ENCODE measurements around the gene RALGDS.

Gene RALGDS

GRCh38 chr9:133104718-133105460, 16.2 kb downstream of the RALGDS start:
- no peak for TF ChIP-seq Cebpa-rat (IDR thresholded peaks at IDR 0.05)
- Histone ChIP-seq H3K27ac (peak overlapping the region in 1 of 11 experiments; percentile 32; a peak in 2 of 22 replicates), H3K9ac (no peak overlapping the region), H3K36me3 (peaks cover 92 to 98% (median 96%) of the 10 kb centered on the region in 11 experiments), H3K9me3 (replicated peaks in 1 of 11) (no peaks in the 10 kb centered on the region; a peak in 1 of 22 replicates), H3K4me1 (peaks cover 0 to 4% (median 0%) of the 10 kb centered on the region in 10 experiments; a peak in 1 of 20 replicates), H3K4me2 (no peak overlapping the region), H3K27me3 (no peaks in the 10 kb centered on the region), H4K20me1 (peaks cover 23 to 94% (median 49%) of the 10 kb centered on the region in 11 experiments; a peak in 18 of 22 replicates), H3K4me3 (no peak overlapping the region)

GRCh38 chr9:133103987-133104505, 17.0 kb downstream of the RALGDS start:
- H3K4me3 ChIP-seq = no peak overlapping the region
- peaks cover 17 to 87% (median 45%) of the 10 kb centered on the region in 11 experiments; a peak in 18 of 22 replicates for H4K20me1 ChIP-seq
- H3K27me3 ChIP-seq = no peaks in the 10 kb centered on the region
- peaks cover 92 to 98% (median 96%) of the 10 kb centered on the region in 11 experiments for H3K36me3 ChIP-seq
- peaks cover 0 to 3% (median 2%) of the 10 kb centered on the region in 11 experiments; a peak in 12 of 22 replicates for H3K9me3 ChIP-seq (replicated peaks in 1 of 11)
- no peak overlapping the region for H3K4me2 ChIP-seq
- TF ChIP-seq Cebpa-rat (IDR thresholded peaks at IDR 0.05) = no peak
- peaks cover 0 to 4% (median 0%) of the 10 kb centered on the region in 10 experiments; a peak in 1 of 20 replicates for H3K4me1 ChIP-seq
- H3K27ac ChIP-seq = no peak overlapping the region
- 0 out of 22 replicates have a peak overlapping the region, but pooled peaks of 1 of the 11 experiments have one; percentile 2 for H3K9ac ChIP-seq

GRCh38 chr9:133103183-133103986, 17.7 kb downstream of the RALGDS start:
- no peak overlapping the region for H3K4me2 ChIP-seq
- no peak for TF ChIP-seq Cebpa-rat (IDR thresholded peaks at IDR 0.05)
- 0 out of 22 replicates have a peak overlapping the region, but pooled peaks of 1 of the 11 experiments have one; percentile 9 for H3K27ac ChIP-seq
- H3K4me3 ChIP-seq = no peak overlapping the region
- H3K36me3 ChIP-seq = peaks cover 92 to 98% (median 96%) of the 10 kb centered on the region in 11 experiments
- H4K20me1 ChIP-seq = peaks cover 15 to 80% (median 39%) of the 10 kb centered on the region in 11 experiments; a peak in 18 of 22 replicates
- H3K9ac ChIP-seq = 0 out of 22 replicates have a peak overlapping the region, but pooled peaks of 1 of the 11 experiments have one; percentile 2
- no peaks in the 10 kb centered on the region for H3K27me3 ChIP-seq
- peaks cover 4 to 9% (median 8%) of the 10 kb centered on the region in 11 experiments; a peak in 19 of 22 replicates for H3K9me3 ChIP-seq (replicated peaks in 1 of 11)
- peaks cover 0 to 4% (median 0%) of the 10 kb centered on the region in 10 experiments; a peak in 1 of 20 replicates for H3K4me1 ChIP-seq

DNA sequence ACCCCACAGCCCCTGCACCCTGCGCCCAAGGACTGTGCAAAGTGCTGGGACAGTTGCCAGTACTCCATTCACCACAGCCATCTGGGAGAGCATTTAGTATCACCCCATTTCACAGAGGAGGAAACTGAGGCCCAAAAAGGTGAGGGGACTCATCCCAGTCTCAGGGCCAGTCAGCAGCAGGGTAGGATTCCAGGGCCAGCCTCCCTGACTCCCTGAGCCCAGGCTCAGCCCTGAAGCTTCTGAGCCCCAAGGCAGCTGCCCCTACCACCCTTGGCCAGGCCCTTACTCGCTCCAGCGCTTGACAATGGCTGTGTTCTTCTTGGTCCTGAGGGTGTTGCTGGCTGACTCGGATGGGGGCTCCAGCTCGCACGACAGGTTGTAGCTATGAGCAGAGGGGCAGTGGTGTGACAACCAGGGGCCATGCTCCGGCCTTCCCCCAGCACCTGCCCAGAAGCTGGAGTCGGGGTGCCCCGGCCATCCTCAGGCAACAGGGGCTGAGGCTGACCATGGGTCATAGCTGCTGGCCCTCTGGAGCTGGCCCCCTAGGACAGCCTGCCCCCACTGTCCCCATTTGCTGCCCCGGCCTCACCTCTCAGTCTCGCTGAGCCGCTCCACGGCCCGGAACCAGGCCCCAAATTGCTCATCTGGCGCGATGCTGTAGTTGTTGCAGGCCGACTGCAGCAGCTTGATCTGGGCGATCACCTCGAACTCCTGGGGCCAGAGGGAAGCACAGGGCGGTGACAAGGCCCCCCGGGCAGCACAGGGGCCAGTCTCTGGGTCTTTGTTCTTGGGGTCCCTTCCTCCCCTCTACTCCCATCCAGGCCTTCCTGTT, 18.6 kb downstream of the RALGDS start:
- Histone ChIP-seq H3K9me3 (replicated peaks in 1 of 11) (peaks cover 14 to 19% (median 18%) of the 10 kb centered on the region in 11 experiments), H3K27ac (no peak overlapping the region), H3K4me1 (0 out of 20 replicates have a peak, but pooled peaks cover 0 to 3% (median 0%) of the 10 kb centered on the region in 10 experiments), H4K20me1 (peaks cover 6 to 70% (median 29%) of the 10 kb centered on the region in 11 experiments; a peak in 17 of 22 replicates), H3K9ac (no peak overlapping the region), H3K4me3 (no peak overlapping the region), H3K27me3 (no peaks in the 10 kb centered on the region), H3K4me2 (no peak overlapping the region), H3K36me3 (peaks cover 92 to 98% (median 96%) of the 10 kb centered on the region in 11 experiments)
- TF ChIP-seq Cebpa-rat (IDR thresholded peaks at IDR 0.05) = no peak

- Histone ChIP-seq H3K4me3 (no peak overlapping the region), H3K36me3 (peaks cover 92 to 98% (median 96%) of the 10 kb centered on the region in 11 experiments), H3K4me1 (no peaks in the 10 kb centered on the region), H3K9me3 (replicated peaks in 1 of 11) (peaks cover 22 to 27% (median 26%) of the 10 kb centered on the region in 11 experiments), H4K20me1 (peaks cover 6 to 62% (median 28%) of the 10 kb centered on the region in 11 experiments; a peak in 17 of 22 replicates), H3K4me2 (no peak overlapping the region), H3K27ac (no peak overlapping the region), H3K9ac (no peak overlapping the region), H3K27me3 (no peaks in the 10 kb centered on the region)
- no peak for TF ChIP-seq Cebpa-rat (IDR thresholded peaks at IDR 0.05)
These were observed 19.5 kb downstream of the RALGDS start for GRCh38 chr9:133101356-133102189.

GRCh38 chr9:133100506-133101355, 20.3 kb downstream of the RALGDS start:
- Histone ChIP-seq H3K36me3 (peaks cover 94 to 98% (median 98%) of the 10 kb centered on the region in 11 experiments), H3K4me2 (no peak overlapping the region), H3K27me3 (no peaks in the 10 kb centered on the region), H3K27ac (no peak overlapping the region), H4K20me1 (peaks cover 6 to 55% (median 25%) of the 10 kb centered on the region in 11 experiments; a peak in 16 of 22 replicates), H3K9me3 (replicated peaks in 1 of 11) (peaks cover 29 to 36% (median 35%) of the 10 kb centered on the region in 11 experiments), H3K9ac (no peak overlapping the region), H3K4me3 (no peak overlapping the region), H3K4me1 (no peaks in the 10 kb centered on the region)
- TF ChIP-seq Cebpa-rat (IDR thresholded peaks at IDR 0.05) = no peak
